Activated naive CD4-positive, alpha-beta T cell treated with anti-CD3 and anti-CD28 coated beads, Interleukin-2, amount 10 ng/mL, durations not matched to agents 7 days and 5 days (primary cell): ENCODE results near the gene CRYGD.
"Not testable (repeated sequence)": the region's sequence is repeated elsewhere in the genome, so short reads cannot be mapped to it uniquely, and the experiment has no call there.

Experiments used
- CTCF ChIA-PET: fragments of 350-600 bp; sonication (Branson Sonifier 250); formaldehyde crosslinking; loops from one replicate; lab custom pipeline; 2021; ENCODE audit warnings: antibody characterized with exemption; lab: Charles Lee
- DNase-seq: peaks from one replicate; pipeline ENCODE4 v3.0.0-alpha.2; 2020
- H3K27ac Mint-ChIP-seq: one replicate; pipeline ENCODE4 v1.8.0; 2021; ENCODE audit warnings: mild to moderate bottlenecking, moderate library complexity, mixed read lengths
- H3K27me3 Mint-ChIP-seq: one replicate; pipeline ENCODE4 v1.8.0; 2021; ENCODE audit warnings: mild to moderate bottlenecking, mixed read lengths
- H3K36me3 Mint-ChIP-seq: one replicate; pipeline ENCODE4 v1.8.0; 2021; ENCODE audit warnings: mixed read lengths
- H3K4me1 Mint-ChIP-seq: one replicate; pipeline ENCODE4 v1.8.0; 2021; ENCODE audit warnings: mixed read lengths
- H3K4me3 Mint-ChIP-seq: one replicate; pipeline ENCODE4 v1.8.0; 2021; ENCODE audit warnings: mild to moderate bottlenecking, moderate library complexity, mixed read lengths
- H3K9me3 Mint-ChIP-seq: one replicate; pipeline ENCODE4 v1.8.0; 2021; ENCODE audit warnings: mixed read lengths

Gene CRYGD

DNA sequence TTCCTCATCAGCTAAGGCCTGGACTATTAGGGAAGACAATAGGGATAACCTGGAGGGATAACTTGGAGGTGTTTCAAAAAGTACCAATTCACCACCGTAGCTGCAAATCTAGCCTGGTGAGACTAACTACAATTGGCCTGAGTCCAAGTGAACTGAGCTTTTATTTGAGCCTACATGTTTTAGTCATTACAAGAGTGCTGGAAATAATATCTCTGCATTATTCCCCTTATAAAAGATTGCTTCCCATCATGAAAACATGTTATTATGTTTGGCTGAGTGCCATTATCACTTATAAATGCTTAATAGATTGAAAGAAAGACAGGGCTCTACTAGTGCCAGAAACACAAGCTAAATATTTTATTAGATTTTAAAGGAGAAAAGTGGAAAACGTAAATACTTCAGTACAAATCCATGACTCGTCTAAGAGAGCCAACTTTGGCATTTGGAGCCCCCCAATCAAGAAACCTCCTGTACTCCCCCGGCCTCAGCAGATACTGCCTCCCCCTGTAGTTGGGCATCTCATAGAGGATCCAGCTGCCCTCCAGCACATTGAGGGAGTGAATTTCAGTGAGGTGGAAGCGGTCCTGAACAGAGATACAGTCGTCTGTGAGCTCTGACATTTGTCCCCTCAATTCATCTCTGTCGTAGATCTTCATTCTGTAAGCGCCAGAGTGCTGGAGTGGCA is 18.1 kb upstream of the CRYGD start:
- Mint-ChIP-seq H3K4me1 (no peaks in the 10 kb centered on the region), H3K36me3 (no peaks in the 10 kb centered on the region), H3K27ac (no peak overlapping the region), H3K4me3 (no peak overlapping the region), H3K27me3 (no peaks in the 10 kb centered on the region), H3K9me3 (no peaks in the 10 kb centered on the region)
- CTCF ChIA-PET: no interaction called here
- DNase-seq: no peak

DNA sequence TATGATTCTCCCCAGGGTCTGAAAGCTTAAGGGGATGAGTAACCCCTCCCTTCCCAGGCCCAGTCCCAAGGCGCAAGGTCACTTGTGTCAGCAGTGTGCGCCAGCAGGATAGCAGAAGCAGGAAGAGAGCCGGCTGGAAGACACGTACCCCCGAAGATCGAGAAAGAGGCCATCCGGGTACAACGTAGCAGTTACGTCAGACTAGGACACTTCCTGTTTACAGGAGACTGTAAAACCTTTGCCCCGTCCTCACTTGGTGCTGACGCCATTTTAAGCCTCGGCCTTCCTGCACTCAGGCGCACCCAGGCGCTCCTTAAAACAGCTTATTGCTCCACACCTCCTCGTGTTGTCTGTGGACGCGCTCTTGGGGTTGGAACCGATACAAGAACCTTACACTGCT is 15.1 kb upstream of the CRYGD start:
- Mint-ChIP-seq H3K36me3 (no peaks in the 10 kb centered on the region), H3K27me3 (no peaks in the 10 kb centered on the region), H3K4me3 (no peak overlapping the region), H3K27ac (no peak overlapping the region), H3K4me1 (peaks cover 11% of the 10 kb centered on the region), H3K9me3 (no peaks in the 10 kb centered on the region)
- DNase-seq: no peak
- CTCF ChIA-PET: no interaction called here

GRCh38 chr2:208138334-208138733 is 14.0 kb upstream of the CRYGD start:
- H3K36me3 Mint-ChIP-seq, CTCF ChIA-PET, H3K9me3 Mint-ChIP-seq, H3K4me3 Mint-ChIP-seq, DNase-seq, H3K27me3 Mint-ChIP-seq, H3K27ac Mint-ChIP-seq: not testable (repeated sequence)
- H3K4me1 Mint-ChIP-seq: peaks cover 11% of the 10 kb centered on the region

DNA sequence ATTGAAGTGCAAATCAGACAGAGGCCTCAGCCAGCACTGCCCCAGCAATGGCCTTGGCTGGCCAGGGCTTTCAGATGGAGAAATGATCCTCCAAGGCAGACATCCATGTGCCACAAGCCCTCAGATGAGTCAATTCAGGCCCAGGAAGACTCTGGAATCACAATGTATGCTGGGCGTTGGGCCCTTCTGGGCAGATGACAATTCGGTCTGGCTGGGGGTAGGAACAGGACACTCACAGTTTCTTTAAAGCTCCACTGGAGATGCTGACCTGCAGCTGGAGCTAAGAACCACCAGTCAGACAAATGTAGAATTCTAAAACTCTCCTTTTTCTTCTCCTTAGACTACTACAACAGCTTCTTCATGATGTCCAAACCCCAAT is 12.4 kb upstream of the CRYGD start:
- no peak overlapping the region for H3K27ac Mint-ChIP-seq
- H3K36me3 Mint-ChIP-seq: no peaks in the 10 kb centered on the region
- peaks cover 4% of the 10 kb centered on the region for H3K27me3 Mint-ChIP-seq
- DNase-seq: no peak
- CTCF ChIA-PET: no interaction called here
- no peaks in the 10 kb centered on the region for H3K9me3 Mint-ChIP-seq
- no peak overlapping the region for H3K4me3 Mint-ChIP-seq
- peaks cover 11% of the 10 kb centered on the region for H3K4me1 Mint-ChIP-seq

- DNase-seq: no peak
- H3K4me3 Mint-ChIP-seq: no peak overlapping the region
- peaks cover 11% of the 10 kb centered on the region for H3K4me1 Mint-ChIP-seq
- CTCF ChIA-PET: interaction anchor here (0.6 kb wide), 1 partner anchor 30 kb away, joined by 3 read pairs; no protein-coding TSS in a partner anchor
- no peaks in the 10 kb centered on the region for H3K36me3 Mint-ChIP-seq
- H3K9me3 Mint-ChIP-seq: no peaks in the 10 kb centered on the region
- no peak overlapping the region for H3K27ac Mint-ChIP-seq
- peaks cover 4% of the 10 kb centered on the region for H3K27me3 Mint-ChIP-seq
These were observed 11.7 kb upstream of the CRYGD start for GRCh38 chr2:208135794-208136715.

DNA sequence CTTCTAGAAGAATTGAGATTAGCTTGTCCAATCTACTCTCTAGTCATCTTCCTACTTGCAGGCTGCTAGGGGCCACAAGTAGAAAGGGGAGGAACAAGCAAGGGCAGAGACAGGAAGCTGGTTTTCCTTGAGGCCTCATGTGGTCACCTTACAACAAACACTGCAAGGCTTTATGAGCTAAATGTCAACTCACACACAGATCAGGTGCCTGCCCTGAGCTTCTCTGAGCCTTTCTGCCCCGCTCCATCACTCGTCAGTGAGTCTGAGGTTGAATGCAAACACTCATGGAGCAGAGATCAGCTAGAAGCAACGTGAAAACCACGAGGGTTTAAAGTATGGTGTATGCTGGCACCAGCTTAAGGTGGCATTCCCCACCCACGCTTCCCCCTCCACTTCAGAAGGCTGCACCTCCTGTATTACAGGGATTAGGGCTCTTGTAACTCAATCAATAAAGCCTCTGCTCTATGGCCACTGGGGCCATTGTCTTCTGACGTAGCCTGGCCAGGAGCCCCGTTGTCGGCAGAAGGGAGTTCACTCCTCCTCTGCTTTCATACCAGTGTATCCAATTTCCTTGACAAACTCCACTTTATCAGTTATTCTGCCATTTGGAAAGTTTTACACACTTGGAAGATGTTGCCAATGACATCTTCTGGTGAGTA is 10.7 kb upstream of the CRYGD start:
- peak; percentile 32 for DNase-seq
- Mint-ChIP-seq H3K4me3 (no peak overlapping the region), H3K36me3 (no peaks in the 10 kb centered on the region), H3K27ac (no peak overlapping the region), H3K27me3 (peaks cover 4% of the 10 kb centered on the region), H3K9me3 (no peaks in the 10 kb centered on the region), H3K4me1 (peaks cover 11% of the 10 kb centered on the region)
- CTCF ChIA-PET: interaction anchor here (1.0 to 1.2 kb wide), 2 partner anchors 10 to 41 kb away, joined by 3 to 5 read pairs; no protein-coding TSS in a partner anchor

- CTCF ChIA-PET: interaction anchor here (1.4 kb wide), 1 partner anchor 44 kb away, joined by 5 read pairs; no protein-coding TSS in a partner anchor
- Mint-ChIP-seq H3K27me3 (peaks cover 14% of the 10 kb centered on the region), H3K27ac (no peak overlapping the region), H3K4me3 (no peak overlapping the region), H3K9me3 (no peaks in the 10 kb centered on the region), H3K36me3 (no peaks in the 10 kb centered on the region), H3K4me1 (peaks cover 11% of the 10 kb centered on the region)
- no peak for DNase-seq
These were observed 6.4 kb upstream of the CRYGD start for GRCh38 chr2:208130712-208131110.

GRCh38 chr2:208129744-208130711 is 5.7 kb upstream of the CRYGD start, which contains the start of gene CRYGC:
CRYGC (minus strand) TSS chr2:208129828; CDS start chr2:208129792, 36 bp downstream.
- Mint-ChIP-seq H3K27ac (no peak within 1 kb of the TSS), H3K4me3 (no peak within 1 kb of the TSS), H3K36me3 (no peaks in the 10 kb centered on the region), H3K9me3 (no peaks in the 10 kb centered on the region), H3K4me1 (peaks cover 4% of the 10 kb centered on the region), H3K27me3 (peaks cover 21% of the 10 kb centered on the region)
- no peak for DNase-seq
- CTCF ChIA-PET: interaction anchor here (1.4 kb wide), 1 partner anchor 45 kb away, joined by 5 read pairs; no protein-coding TSS in a partner anchor

DNA sequence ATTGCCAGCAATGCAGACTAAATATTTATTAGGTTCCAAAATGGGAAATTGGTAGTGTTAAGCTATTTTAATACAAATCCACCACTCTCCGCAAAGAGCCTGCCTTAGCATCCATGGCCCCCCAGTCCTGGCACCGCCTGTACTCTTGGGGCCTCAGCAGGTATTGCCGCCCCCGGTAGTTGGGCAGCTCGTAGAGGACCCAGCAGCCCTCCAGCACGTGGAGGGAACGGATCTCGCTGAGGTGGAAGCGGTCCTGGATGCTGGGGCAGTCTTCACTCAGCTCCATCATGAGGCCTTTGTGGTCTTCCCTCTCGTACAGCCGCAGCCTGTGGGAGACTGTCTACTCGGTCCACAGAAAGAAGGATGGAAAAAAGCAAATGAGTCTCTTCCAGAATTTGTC is 3.8 kb upstream of the CRYGD start:
- no peak for DNase-seq
- Mint-ChIP-seq H3K9me3 (no peaks in the 10 kb centered on the region), H3K27me3 (peaks cover 33% of the 10 kb centered on the region), H3K36me3 (no peaks in the 10 kb centered on the region), H3K4me1 (peaks cover 2% of the 10 kb centered on the region), H3K4me3 (no peak overlapping the region), H3K27ac (no peak overlapping the region)
- CTCF ChIA-PET: interaction anchor here (0.6 kb wide), 1 partner anchor 559 kb away, joined by 3 read pairs; no protein-coding TSS in a partner anchor

DNA sequence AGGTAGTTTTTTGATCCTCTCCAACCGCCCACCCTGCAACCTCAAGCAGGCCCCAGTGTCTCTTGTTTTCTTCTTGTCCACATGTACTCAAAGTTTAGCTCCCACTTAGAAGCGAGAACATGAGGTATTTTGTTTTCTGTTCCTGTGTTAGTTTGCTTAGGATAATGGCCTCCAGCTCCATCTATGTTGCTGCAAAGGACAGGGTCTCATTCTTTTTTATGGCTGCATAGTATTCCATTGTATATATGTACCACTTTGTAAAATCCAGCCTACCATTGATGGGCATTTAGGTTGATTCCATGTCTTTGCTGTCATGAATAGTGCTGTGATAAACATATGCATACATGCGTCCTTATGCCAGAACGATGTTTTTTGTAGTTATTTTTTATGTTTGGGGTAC is 2.8 kb upstream of the CRYGD start:
- DNase-seq: no peak
- Mint-ChIP-seq H3K27ac (no peak overlapping the region), H3K4me3 (no peak overlapping the region), H3K9me3 (no peaks in the 10 kb centered on the region), H3K4me1 (peaks cover 2% of the 10 kb centered on the region), H3K27me3 (peaks cover 33% of the 10 kb centered on the region), H3K36me3 (no peaks in the 10 kb centered on the region)
- CTCF ChIA-PET: no interaction called here

DNA sequence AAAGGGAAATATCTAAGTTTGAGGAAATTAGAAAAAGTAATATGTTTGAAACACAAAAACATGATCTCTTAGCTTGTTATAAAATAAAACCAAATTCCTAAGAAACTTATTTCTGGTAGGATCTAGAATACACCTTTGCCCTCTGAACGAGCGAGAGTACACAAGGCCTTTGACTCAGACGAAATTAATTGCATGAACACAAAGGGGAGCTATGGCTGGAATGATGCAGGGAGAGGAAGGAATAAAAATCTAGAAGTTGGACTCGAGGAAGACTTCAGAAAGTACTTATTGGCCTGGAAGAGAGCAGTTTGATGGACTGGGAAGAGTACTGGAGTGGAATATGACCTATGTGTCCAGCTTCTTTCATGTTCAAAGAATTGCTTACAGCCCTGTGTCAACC is 927 bp upstream of the CRYGD start:
- CTCF ChIA-PET: interaction anchor here (0.9 to 1.1 kb wide), 4 partner anchors 10 to 53 kb away, joined by 3 read pairs; no protein-coding TSS in a partner anchor
- Mint-ChIP-seq H3K9me3 (no peaks in the 10 kb centered on the region), H3K27me3 (peaks cover 41% of the 10 kb centered on the region), H3K36me3 (no peaks in the 10 kb centered on the region), H3K27ac (no peak overlapping the region), H3K4me1 (peaks cover 2% of the 10 kb centered on the region), H3K4me3 (no peak overlapping the region)
- DNase-seq: no peak

DNA sequence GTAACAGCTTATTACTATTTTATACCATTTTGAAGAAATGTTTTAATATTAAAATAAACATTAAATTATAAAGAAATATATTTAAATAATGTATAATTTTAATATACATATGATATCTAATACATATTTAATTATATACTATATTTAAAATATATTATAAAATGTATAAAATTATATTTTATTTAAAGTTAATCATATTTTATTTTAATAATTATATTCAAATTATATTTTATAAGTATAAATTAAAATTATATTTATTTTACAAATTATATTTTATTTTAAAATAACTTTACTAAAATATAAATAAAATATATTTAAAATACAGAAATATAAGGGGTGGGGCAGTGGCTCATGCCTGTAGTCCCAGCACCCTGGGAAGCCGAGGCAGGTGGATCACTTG is 2.1 kb downstream of the CRYGD start:
- Mint-ChIP-seq H3K9me3 (no peaks in the 10 kb centered on the region), H3K4me3 (no peak overlapping the region), H3K27ac (no peak overlapping the region), H3K4me1 (peaks cover 2% of the 10 kb centered on the region), H3K36me3 (no peaks in the 10 kb centered on the region), H3K27me3 (peaks cover 33% of the 10 kb centered on the region)
- CTCF ChIA-PET: no interaction called here
- no peak for DNase-seq

DNA sequence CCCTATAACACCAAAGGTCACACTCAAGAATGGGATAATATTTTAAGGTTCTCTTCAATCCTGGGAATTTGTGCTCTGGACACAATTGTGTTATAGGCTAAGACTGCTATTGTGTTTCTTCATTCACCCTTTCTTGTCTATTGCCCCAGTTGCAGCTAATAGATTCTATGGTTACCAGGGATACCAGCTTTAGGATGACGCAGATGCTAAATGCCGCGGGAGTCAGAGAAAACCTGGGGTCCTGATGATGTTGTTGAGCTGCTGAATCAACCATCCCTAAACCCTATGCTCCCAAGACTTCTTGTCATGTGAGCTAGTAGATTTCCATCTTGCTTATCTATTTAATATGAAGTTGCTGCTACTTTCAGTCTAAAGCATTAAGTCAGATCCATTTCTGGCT is 5.4 kb downstream of the CRYGD start:
- Mint-ChIP-seq H3K27me3 (peaks cover 15% of the 10 kb centered on the region), H3K4me3 (no peak overlapping the region), H3K4me1 (peaks cover 1% of the 10 kb centered on the region), H3K27ac (no peak overlapping the region), H3K9me3 (no peaks in the 10 kb centered on the region), H3K36me3 (no peaks in the 10 kb centered on the region)
- no peak for DNase-seq
- CTCF ChIA-PET: no interaction called here
